Ishikawa (cell line): ENCODE data around the gene SMAD7.

Experiments used
- CEBPB ChIP-seq: IDR thresholded peaks from 2 replicates; pipeline ENCODE4 v1.6.1; 2012
- CREB1 ChIP-seq: IDR thresholded peaks from 2 replicates; pipeline ENCODE4 v1.6.1; 2012; ENCODE audit warnings: low read depth
- EGR1 ChIP-seq: IDR thresholded peaks from 2 replicates; pipeline ENCODE4 v1.6.1; 2012
- EP300 ChIP-seq: IDR thresholded peaks from 2 replicates; pipeline ENCODE4 v1.6.1; 2012; ENCODE audit warnings: borderline replicate concordance
- FOXM1 ChIP-seq: IDR thresholded peaks from 2 replicates; pipeline ENCODE4 v1.6.1; 2012; ENCODE audit warnings: low read depth, borderline replicate concordance
- NFIC ChIP-seq: IDR thresholded peaks from 2 replicates; pipeline ENCODE4 v1.6.1; 2012
- RAD21 ChIP-seq: IDR thresholded peaks from 2 replicates; pipeline ENCODE4 v1.6.1; 2012; ENCODE audit warnings: low read depth
- TAF1 ChIP-seq: IDR thresholded peaks from 2 replicates; pipeline ENCODE4 v1.6.1; 2012; ENCODE audit warnings: low read depth, mild to moderate bottlenecking
- TCF12 ChIP-seq: IDR thresholded peaks from 2 replicates; pipeline ENCODE4 v1.6.1; 2012; ENCODE audit warnings: low read depth
- TEAD4 ChIP-seq: IDR thresholded peaks from 2 replicates; pipeline ENCODE4 v1.6.1; 2012
- YY1 ChIP-seq: IDR thresholded peaks from 2 replicates; pipeline ENCODE4 v1.6.1; 2012; ENCODE audit warnings: low read depth
- ZBTB7A ChIP-seq: IDR thresholded peaks from 2 replicates; pipeline ENCODE4 v1.6.1; 2012; ENCODE audit warnings: low read depth
- TF ChIP-seq, protein P1 (sequence below): IDR thresholded peaks from 2 replicates; pipeline ENCODE4 v1.6.1; 2012
- TF ChIP-seq, protein P2 (sequence below): IDR thresholded peaks from 2 replicates; pipeline ENCODE4 v1.6.1; 2012; ENCODE audit warnings: low read depth, mild to moderate bottlenecking

DNA sequence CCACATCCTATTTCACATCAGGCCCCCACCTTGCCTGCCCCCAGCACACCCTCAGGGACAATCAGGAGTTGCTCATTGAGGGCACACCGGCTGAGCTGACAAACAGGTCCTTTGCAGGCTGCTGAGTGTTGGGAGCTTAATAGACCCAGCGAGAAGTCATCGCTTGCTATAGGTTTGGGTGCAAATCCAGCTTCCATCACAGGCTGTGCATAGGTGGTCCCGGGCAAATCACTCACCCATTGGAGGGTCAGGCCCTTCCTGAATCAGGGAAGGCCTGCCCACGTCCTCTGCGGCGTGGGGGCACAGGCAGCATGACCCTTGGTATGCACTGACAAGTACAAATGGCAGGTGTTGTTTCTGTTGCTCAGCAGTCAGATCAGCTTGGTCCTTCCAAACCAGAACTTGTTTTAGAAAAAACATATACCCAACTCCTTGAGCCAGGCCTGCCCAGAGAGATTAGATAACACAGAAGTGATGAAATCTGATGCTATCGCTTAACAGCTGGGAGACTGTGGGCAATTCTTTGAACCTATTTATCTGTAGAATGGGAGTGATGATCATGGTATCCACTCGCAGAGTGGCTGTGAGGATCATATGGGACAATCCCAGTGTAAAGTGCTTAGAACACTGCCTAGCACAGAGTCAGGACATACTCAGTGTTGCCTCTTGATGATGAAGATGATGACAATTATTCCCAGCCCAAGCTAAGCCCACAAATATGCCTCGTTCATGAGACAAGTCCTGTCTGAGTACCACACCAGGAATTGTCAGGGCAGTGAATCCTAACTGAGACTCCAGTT is 34.9 kb downstream of the SMAD7 start:
- TF ChIP-seq FOXM1, result no peak
- TF ChIP-seq EP300, result no peak
- no peak for TF ChIP-seq NFIC
- TF ChIP-seq CREB1, result no peak
- TF ChIP-seq RAD21, result no peak
- no peak for TF ChIP-seq TAF1
- TF ChIP-seq EGR1, result no peak
- no peak for TF ChIP-seq CEBPB
- TF ChIP-seq, protein P1, sequence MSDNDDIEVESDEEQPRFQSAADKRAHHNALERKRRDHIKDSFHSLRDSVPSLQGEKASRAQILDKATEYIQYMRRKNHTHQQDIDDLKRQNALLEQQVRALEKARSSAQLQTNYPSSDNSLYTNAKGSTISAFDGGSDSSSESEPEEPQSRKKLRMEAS, result no peak
- TF ChIP-seq, protein P2, sequence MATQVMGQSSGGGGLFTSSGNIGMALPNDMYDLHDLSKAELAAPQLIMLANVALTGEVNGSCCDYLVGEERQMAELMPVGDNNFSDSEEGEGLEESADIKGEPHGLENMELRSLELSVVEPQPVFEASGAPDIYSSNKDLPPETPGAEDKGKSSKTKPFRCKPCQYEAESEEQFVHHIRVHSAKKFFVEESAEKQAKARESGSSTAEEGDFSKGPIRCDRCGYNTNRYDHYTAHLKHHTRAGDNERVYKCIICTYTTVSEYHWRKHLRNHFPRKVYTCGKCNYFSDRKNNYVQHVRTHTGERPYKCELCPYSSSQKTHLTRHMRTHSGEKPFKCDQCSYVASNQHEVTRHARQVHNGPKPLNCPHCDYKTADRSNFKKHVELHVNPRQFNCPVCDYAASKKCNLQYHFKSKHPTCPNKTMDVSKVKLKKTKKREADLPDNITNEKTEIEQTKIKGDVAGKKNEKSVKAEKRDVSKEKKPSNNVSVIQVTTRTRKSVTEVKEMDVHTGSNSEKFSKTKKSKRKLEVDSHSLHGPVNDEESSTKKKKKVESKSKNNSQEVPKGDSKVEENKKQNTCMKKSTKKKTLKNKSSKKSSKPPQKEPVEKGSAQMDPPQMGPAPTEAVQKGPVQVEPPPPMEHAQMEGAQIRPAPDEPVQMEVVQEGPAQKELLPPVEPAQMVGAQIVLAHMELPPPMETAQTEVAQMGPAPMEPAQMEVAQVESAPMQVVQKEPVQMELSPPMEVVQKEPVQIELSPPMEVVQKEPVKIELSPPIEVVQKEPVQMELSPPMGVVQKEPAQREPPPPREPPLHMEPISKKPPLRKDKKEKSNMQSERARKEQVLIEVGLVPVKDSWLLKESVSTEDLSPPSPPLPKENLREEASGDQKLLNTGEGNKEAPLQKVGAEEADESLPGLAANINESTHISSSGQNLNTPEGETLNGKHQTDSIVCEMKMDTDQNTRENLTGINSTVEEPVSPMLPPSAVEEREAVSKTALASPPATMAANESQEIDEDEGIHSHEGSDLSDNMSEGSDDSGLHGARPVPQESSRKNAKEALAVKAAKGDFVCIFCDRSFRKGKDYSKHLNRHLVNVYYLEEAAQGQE, result no peak
- TF ChIP-seq ZBTB7A, result no peak
- TF ChIP-seq YY1, result no peak
- TF ChIP-seq TCF12, result no peak
- TF ChIP-seq TEAD4, result no peak
